Sciatic nerve (tissue), 2 donors: ENCODE measurements around the gene RRAD. TPM values are rescaled to one million over a fixed set of nuclear protein-coding genes. Genes with fewer than 3 reads are reported as not detected.
"Not testable (repeated sequence)": the region's sequence is repeated elsewhere in the genome, so short reads cannot be mapped to it uniquely, and the experiment has no call there.

Source experiments
- ATAC-seq: fragments of 200-7000 bp; cut with Tn5 transposase; one replicate; pipeline ENCODE4 v1.9.1; 2020; ENCODE audit warnings: mild to moderate bottlenecking, moderate library complexity
- DNase-seq: peaks from one replicate; pipeline ENCODE4 v3.0.0-alpha.2; 2020; ENCODE audit warnings: low spot score
- intact Hi-C: fragments of 100-400 bp; cut with DNase I; formaldehyde crosslinking; loops from one replicate; pipeline ENCODE4 v1.14.2; 2022
- total RNA-seq: library from RNA; stranded (reverse); fragmentation: NEBNext Ultra II Directional; extraction: Animal tissue kit (Norgen Biotek cat#: 25700); gene quantifications from one replicate; pipeline ENCODE4 v1.2.1, GENCODE V29; 2021
- donor health status: DM: no; HTN: no; CAD: no.
- donor health status: DM: no; HTN: no; CAD: no.

RRAD gene
- total RNA-seq, 1 donor from 2014 or later = 6.2 TPM

DNA sequence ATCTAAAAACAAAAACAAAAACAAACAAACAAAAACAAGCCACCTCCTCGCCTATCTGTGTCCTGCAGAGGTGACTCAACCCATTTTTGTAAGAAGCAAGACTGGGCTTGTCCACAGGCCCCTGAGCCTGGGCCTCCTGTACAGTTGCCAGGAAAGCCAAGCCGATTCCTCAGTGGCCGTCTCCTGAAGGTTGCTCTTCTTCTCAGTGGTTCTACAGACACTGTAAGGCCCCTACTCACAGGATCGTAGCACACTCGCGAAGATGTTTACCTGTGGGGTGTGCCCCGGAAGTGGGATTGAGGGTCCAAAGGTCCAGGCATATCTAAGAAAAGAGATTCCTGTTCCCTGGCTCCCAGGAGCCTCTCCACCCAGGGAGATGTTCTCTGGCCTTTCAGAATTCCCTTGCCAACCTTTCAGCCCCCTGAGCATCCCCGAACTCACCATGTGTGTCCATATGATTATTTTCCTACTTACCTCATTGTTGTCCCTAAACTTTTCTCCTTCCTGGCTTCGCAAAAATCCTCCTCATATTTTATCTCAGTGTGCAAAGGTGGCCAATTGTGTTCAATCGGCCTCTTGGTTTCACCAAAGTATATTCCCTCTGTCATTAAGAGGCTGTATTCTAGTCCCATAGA is 28.2 kb upstream of the RRAD start:
- intact Hi-C loops = no loop called here
- ATAC-seq = no peak
- no peak for DNase-seq

- ATAC-seq = no peak
Observed at GRCh38 chr16:66952430-66953110, 27.2 kb upstream of the RRAD start.

DNA sequence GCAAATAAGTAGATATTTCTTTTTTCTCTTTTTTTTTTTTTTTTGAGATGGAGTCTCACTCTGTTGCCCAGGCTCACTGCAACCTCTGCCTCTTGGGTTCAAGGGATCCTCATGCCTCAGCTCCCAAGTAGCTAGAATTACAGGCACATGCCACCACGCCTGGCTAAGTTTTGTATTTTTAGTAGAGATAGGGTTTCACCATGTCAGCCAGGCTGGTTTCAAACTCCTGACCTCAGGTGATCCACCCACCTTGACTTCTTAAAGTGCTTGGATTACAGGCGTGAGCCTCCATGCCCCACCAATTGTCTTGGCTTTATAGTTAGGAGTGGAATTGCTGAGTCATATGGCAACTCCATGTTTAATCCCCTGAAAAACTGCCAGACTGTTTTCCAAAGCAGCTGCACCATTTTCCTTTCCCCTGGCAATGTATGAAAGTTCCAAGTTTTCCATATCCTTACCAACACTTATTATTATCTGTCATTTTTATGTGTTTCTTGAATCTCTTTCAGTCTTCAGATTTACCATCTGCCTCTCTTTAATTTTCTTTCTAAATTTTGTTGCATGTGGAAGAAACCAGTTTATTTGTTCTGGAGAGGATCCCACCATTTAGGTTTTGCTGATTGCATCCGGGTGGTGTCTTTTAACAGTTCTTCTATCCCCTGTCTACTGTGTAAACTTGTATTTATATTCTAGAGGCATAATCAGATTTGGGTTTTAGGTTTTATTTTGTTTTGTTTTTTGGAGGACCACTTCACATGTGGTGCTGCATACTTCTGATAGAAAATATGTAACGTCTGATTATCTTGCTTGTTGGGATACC is 25.8 kb upstream of the RRAD start:
- DNase-seq = no peak
- ATAC-seq = no peak
- intact Hi-C loops = no loop called here

More at GRCh38 chr16:66952430-66953110, 27.2 kb upstream of the RRAD start:
- intact Hi-C loops = no loop called here
- no peak for DNase-seq

DNA sequence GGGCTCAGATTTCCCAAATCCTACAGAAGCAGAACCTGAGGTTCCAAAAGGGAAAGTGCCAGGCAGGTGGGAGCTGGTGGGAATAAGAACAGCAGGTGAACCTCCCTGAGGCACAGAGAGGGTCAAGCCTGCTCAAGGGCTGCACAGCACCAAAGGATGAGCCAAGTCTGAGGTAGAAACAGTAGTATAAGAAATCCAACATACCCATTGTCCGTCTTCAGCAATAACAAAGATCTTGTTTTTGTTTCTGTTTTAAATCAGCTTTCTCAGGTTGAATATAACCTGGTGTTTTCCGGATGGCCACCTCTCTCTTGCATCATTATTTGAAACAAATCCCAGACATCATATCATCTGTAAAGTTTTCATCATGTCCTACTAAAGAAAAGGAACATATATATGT is 25.1 kb upstream of the RRAD start:
- no peak for ATAC-seq
- DNase-seq = no peak
- intact Hi-C loops = no loop called here

DNA sequence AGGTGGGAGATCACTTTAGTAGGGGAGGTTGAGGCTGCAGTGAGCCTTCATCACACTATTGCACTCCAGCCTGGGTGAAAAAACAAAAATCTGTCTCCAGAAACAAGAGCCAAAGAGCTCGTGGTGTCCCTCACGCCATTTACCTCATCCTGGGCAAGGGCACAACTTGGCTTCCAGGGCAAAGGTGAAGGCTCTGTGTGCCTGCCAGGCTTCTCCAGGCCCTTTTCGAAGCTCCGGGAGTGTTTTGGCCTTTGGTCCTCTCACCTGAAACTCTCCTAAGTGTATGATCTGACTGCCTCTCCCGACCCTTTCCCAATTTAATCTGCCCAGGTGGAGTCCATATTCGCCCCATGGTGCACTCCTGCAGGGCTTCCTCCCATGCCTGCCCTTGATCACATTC is 24.1 kb upstream of the RRAD start:
- intact Hi-C loops = no loop called here
- DNase-seq (no peak), ATAC-seq (no peak)

- intact Hi-C loops = no loop called here
- ATAC-seq = peak; percentile 20
- no peak for DNase-seq
Observed at GRCh38 chr16:66948837-66949225, 23.5 kb upstream of the RRAD start.

DNA sequence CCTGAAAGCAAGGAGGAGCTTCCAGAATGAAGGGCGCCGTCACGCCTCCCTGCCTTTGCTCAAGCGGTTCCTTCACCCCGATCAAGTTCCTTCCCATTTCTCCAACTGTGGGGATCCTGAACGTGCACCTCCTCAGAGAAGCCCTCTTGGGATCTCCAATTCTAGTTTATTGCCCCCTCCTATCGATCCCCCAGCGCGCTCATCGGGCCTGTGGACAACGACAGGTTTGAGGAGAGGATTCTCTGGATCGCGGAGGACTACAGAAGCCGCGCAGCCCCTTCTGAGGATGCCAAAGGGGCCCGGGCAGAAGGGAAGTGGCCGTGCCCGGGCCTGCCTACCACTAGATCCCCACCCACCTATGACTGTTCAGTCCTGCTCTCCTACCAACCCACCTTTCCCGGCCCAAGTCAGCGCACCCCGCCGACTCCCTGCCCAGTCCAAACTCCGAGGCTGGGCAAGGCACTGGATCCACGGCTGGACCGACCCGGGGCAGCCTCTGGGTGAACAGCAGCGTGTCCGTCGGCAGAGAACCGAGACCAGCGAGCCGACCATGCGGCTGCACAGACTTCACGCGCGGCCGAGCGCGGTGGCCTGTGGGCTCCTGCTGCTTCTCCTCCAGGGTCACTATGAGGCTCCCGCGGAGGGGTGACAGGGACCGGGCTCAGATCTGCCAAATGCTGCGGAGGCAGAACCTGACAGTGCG is 22.9 kb upstream of the RRAD start:
- ATAC-seq (peak; percentile 45), DNase-seq (no peak)
- intact Hi-C loops = no loop called here

DNA sequence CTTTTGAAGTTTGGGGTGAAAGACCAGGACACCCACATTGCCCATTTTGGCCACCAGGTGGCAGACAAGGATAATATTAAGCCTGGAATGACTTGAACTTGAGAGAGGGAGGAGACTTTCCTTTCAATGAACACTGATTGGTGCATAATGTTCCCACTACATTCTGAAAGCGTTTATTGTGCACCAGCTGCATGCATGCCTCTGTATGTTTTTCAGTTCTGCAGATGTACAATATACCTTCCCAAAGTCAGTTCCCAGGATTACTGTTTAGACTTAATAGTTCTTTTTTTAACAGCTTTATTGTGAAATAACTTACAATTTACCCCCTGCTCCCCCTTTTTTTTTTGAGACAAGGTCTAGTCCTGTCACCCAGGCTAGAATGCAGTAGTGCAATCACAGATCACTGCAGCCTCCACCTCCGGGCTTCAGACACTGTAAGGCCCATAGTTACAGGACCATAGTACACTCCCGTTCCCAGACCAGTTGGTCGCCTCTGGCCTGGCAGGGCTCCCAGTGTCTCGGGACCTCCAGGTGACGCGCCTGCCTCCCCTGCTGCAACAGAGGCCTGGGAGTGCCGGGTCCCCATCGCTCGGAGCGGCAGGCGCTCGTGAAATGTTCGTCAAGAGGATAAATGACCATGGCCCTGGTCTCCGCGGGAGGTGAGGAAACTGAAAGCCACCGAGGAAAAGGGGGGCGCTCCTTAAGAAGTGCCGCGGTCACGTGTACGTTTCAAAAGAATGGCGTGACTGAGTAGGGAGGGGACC is 22.1 kb upstream of the RRAD start:
- peak; percentile 89 for DNase-seq
- peak; percentile 81 for ATAC-seq
- intact Hi-C loops = no loop called here

- no peak for ATAC-seq
- intact Hi-C loops = no loop called here
- DNase-seq = no peak
Observed at GRCh38 chr16:66946974-66947301, 21.6 kb upstream of the RRAD start.

- DNase-seq (no peak), ATAC-seq (no peak)
Observed at GRCh38 chr16:66946541-66946940, 21.2 kb upstream of the RRAD start.

GRCh38 chr16:66945939-66946338 is 20.6 kb upstream of the RRAD start:
- ATAC-seq (no peak), DNase-seq (no peak)
- intact Hi-C loops = no loop called here

More at GRCh38 chr16:66946541-66946940, 21.2 kb upstream of the RRAD start:
- intact Hi-C loops = no loop called here

GRCh38 chr16:66944971-66945370 is 19.6 kb upstream of the RRAD start:
- ATAC-seq, intact Hi-C loops, DNase-seq: not testable (repeated sequence)

- intact Hi-C loops = no loop called here
- ATAC-seq (no peak), DNase-seq (no peak)
Observed at GRCh38 chr16:66944054-66944441, 18.7 kb upstream of the RRAD start.

DNA sequence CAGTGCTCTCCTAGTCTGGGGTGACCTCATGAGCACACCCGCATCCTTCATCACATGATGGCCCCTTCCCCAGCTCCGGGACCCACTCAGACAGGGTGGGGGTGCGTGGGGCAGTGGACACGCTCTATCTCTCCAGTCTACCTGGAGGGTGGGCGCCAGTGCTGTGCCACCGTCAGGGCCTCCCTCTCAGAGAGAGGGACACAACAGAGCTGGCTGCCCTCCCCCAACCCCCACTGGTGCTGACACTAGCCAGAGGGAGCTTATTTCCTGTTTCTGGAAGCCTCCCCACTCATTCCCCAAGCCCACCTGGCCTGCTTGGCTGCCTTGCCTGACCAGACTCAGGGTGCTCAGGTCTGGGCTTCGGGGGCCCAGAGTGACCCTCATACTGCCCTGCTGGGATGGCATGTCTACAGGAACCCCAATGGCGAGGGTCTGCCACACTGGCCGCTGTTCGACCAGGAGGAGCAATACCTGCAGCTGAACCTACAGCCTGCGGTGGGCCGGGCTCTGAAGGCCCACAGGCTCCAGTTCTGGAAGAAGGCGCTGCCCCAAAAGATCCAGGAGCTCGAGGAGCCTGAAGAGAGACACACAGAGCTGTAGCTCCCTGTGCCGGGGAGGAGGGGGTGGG is 18.2 kb upstream of the RRAD start:
- ATAC-seq (no peak), DNase-seq (no peak)
- intact Hi-C loops = no loop called here

DNA sequence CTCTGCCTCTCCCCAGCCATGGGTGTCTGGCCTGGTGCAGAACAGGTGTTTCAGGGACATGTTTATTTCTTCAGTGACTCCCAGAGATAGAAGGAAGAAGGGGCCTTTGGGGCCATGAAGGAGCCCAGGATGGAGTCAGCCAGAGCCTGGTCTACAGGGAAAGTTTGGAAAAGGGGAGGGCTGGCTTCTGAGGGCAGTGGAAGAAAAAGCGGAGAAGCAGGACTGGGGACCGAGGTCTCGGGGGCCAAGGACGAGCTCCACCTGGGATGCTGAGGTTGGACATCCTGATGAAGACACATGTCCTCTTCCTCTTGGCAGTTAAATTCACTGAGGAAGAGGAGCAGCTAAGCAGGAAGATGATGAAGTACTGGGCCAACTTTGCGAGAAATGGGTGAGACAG is 17.6 kb upstream of the RRAD start:
- ATAC-seq = no peak
- intact Hi-C loops = no loop called here
- DNase-seq = no peak

GRCh38 chr16:66940236-66940635 is 14.9 kb upstream of the RRAD start:
- ATAC-seq = no peak
- no peak for DNase-seq
- intact Hi-C loops = no loop called here

DNA sequence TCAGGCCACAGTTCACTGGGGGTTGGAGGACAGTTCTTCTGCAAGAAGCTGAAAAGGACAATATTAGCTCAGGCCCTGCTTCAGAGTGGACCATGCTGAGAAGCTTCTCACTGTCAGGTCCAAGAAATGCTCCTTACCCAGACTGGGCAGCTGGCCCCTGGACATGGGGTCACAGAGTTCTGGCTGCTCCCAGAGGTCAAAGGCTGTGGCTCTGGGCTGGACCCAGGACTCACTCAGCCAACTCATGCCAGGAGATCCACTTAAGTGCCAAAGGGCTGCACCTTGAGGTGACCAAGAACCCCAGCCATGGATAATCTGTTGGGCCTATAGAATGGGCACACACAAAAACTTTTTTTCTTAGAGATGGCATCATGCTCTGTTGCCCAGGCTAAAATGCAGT is 14.0 kb upstream of the RRAD start:
- intact Hi-C loops = no loop called here
- DNase-seq (no peak), ATAC-seq (no peak)

DNA sequence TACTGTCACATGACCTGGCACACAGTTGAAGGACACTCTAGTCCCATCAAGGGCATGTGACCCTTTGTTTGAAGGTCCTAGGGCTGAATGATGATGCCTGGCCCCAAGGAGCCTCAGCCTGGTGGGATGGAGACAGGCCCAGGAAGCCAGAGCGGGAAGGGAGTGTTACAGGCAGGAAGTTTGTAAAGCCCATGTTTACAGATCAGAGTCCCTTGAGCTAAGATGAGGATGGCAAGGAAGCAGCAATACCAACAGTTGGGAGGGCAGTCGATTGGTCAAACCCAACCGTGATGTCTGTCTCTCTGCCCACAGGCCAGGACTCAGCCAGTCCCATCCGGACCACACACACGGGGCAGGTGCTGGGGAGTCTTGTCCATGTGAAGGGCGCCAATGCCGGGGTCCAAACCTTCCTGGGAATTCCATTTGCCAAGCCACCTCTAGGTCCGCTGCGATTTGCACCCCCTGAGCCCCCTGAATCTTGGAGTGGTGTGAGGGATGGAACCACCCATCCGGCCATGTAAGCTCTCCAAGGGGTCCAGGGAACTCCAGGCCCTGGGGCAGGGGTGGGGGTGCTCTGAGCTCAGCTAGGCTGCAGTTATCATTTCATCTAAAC is 12.5 kb upstream of the RRAD start:
- ATAC-seq = no peak
- intact Hi-C loops = no loop called here
- DNase-seq = no peak
